HL-60 (cell line): ENCODE results near the gene TMEM116.
A peak's percentile ranks its signal among the peaks of the same experiment; 100 is the strongest.

ENCODE experiments used
- DNase-seq, 2 experiments: peaks; one replicate each; pipeline ENCODE4 v3.0.0-alpha.2; 2010 to 2020; ENCODE audit warnings: low read depth in 1 of 2, low spot score in 1 of 2
- H3K27ac ChIP-seq: fragments of 250-450 bp; sonication (Bioruptor Pico); replicated peaks from 2 replicates; pipeline ENCODE4 v1.5.1; 2020; ENCODE audit warnings: mild to moderate bottlenecking, moderate library complexity
- H3K27me3 ChIP-seq: fragments of 250-450 bp; sonication (Bioruptor Pico); 2 replicates; pipeline ENCODE4 v1.5.1; 2021; ENCODE audit warnings: mild to moderate bottlenecking, moderate library complexity; ENCODE audit not compliant: insufficient read depth, poor library complexity, severe bottlenecking
- H3K4me3 ChIP-seq: replicated peaks from 2 replicates; pipeline ENCODE4 v1.5.1; 2011; ENCODE audit warnings: mild to moderate bottlenecking, control low read depth, low read length; ENCODE audit not compliant: insufficient read depth
- CTCF ChIP-seq: IDR thresholded peaks from one replicate; pipeline ENCODE4 v1.5.1; 2011; ENCODE audit warnings: low read length, control low read depth, inconsistent platforms; ENCODE audit not compliant: insufficient read depth
- GABPA ChIP-seq: IDR thresholded peaks from 2 replicates; pipeline ENCODE4 v1.6.1; 2012; ENCODE audit warnings: low read depth
- POLR2AphosphoS5 ChIP-seq: IDR thresholded peaks from 2 replicates; pipeline ENCODE4 v1.6.1; 2012; ENCODE audit warnings: low read depth
- REST ChIP-seq: IDR thresholded peaks from 2 replicates; pipeline ENCODE4 v1.6.1; 2012; ENCODE audit warnings: low read depth; ENCODE audit not compliant: insufficient replicate concordance
- SPI1 ChIP-seq: IDR thresholded peaks from 2 replicates; pipeline ENCODE4 v1.6.1; 2012; ENCODE audit warnings: low read depth, mild to moderate bottlenecking, borderline replicate concordance

Gene TMEM116

GRCh38 chr12:112022241-112023016, 9.5 kb upstream of the TMEM116 start:
- TF ChIP-seq POLR2AphosphoS5 (peak; percentile 39; the same call in 1 of the 2 replicates), REST (no peak)
- H3K4me3 ChIP-seq = no peak overlapping the region
- no peaks in the 10 kb centered on the region for H3K27me3 ChIP-seq
- no peak for DNase-seq
- no peak overlapping the region for H3K27ac ChIP-seq

DNA sequence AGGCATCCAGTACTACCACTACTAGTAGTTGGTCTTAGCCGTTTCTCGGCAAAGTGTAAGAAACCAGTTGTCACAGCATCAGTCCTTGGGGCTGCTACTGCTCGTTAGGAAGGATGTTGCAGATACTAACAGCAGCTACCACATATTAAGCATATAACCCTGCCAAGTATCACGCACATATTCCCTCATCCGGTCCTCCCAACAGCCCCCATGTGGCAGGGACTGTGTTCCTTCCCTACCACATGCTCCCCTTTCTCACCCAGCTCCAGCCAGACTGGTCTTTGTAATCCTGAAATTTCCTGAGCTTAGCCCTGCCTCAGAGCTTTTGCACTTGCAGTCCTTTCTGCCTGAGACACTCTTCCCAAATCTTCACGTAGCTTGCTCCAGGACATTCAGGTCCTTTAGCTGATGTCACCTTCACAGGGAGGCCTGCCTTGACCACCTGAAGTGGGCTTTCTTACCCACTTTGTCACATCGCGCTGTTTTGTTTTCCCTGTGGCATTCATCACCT, 8.0 kb upstream of the TMEM116 start:
- no peak overlapping the region for H3K4me3 ChIP-seq
- no peak overlapping the region for H3K27ac ChIP-seq
- H3K27me3 ChIP-seq = no peaks in the 10 kb centered on the region
- no peak for TF ChIP-seq SPI1
- TF ChIP-seq POLR2AphosphoS5 = no peak; the same call in none of the 2 replicates
- TF ChIP-seq CTCF = no peak
- TF ChIP-seq REST = no peak
- no peak for TF ChIP-seq GABPA
- no peak for DNase-seq

- no peaks in the 10 kb centered on the region for H3K27me3 ChIP-seq
- no peak overlapping the region for H3K27ac ChIP-seq
- no peak for DNase-seq
- H3K4me3 ChIP-seq = no peak overlapping the region
- TF ChIP-seq GABPA = no peak
These were observed 5.7 kb upstream of the TMEM116 start for GRCh38 chr12:112018571-112019237.

GRCh38 chr12:112017041-112017440, 4.1 kb upstream of the TMEM116 start:
- Histone ChIP-seq H3K27me3 (no peaks in the 10 kb centered on the region), H3K4me3 (no peak overlapping the region), H3K27ac (no peak overlapping the region)
- no peak for DNase-seq
- no peak for TF ChIP-seq GABPA
- no peak for TF ChIP-seq CTCF
- no peak for TF ChIP-seq SPI1
- no peak for TF ChIP-seq POLR2AphosphoS5
- no peak for TF ChIP-seq REST
